Vagina (tissue), 2 donors: ENCODE measurements around the gene HNF1A. TPM values are rescaled to one million over a fixed set of nuclear protein-coding genes. Genes with fewer than 3 reads are reported as not detected.

Experiments
- DNase-seq, 2 donors: peaks; one replicate each; pipeline ENCODE4 v3.0.0-alpha.2; 2017; ENCODE audit errors: extremely low spot score in 2 of 2
- H3K27ac ChIP-seq: fragments of 200-600 bp; sonication (generic); one replicate; pipeline ENCODE4 v1.5.1; 2019
- H3K27me3 ChIP-seq: fragments of 200-600 bp; sonication (generic); one replicate; pipeline ENCODE4 v1.5.1; 2019
- H3K36me3 ChIP-seq, 2 donors: fragments of 200-600 bp; sonication (generic); one replicate each; pipeline ENCODE4 v1.5.1; 2017 to 2019
- H3K4me1 ChIP-seq: fragments of 200-600 bp; sonication (generic); one replicate; pipeline ENCODE4 v1.5.1; 2019
- H3K4me3 ChIP-seq, 2 donors: fragments of 200-600 bp; sonication (generic); 1 replicate in 1 of 2; 2 replicates in 1 of 2; pipeline ENCODE4 v1.5.1; 2016 to 2019
- H3K9me3 ChIP-seq: fragments of 200-600 bp; sonication (generic); one replicate; pipeline ENCODE4 v1.5.1; 2019
- POLR2A ChIP-seq, 2 donors: fragments of 450-650 bp; IDR thresholded peaks; one replicate each; pipeline ENCODE4 v1.6.1; 2017; ENCODE audit warnings: antibody characterized with exemption in 2 of 2, mild to moderate bottlenecking in 2 of 2, moderate library complexity in 2 of 2
- POLR2AphosphoS5 ChIP-seq, 2 donors: sonication (generic); formaldehyde crosslinking; IDR thresholded peaks; one replicate each; pipeline ENCODE4 v1.9.0; 2017; ENCODE audit warnings: antibody characterized with exemption in 2 of 2, mild to moderate bottlenecking in 2 of 2, low read depth in 1 of 2; ENCODE audit not compliant: insufficient read depth in 1 of 2
- intact Hi-C: fragments of 100-400 bp; cut with DNase I; formaldehyde crosslinking; loops from one replicate; pipeline ENCODE4 v1.15.1; 2023
- total RNA-seq: library from RNA; depleted of rRNA; stranded (reverse); fragments of >200 nt; gene quantifications from one replicate; pipeline ENCODE4 v1.2.3, GENCODE V29; 2016
- TF ChIP-seq, protein P1 (sequence below), 3 experiments: fragments of 450-650 bp in 2 of 3; fragments of 200-600 bp in 1 of 3; sonication (generic) in 1 of 3; IDR thresholded peaks; one replicate each; pipeline ENCODE4 v1.5.1; 2017 to 2019; ENCODE audit warnings: antibody characterized with exemption in 3 of 3, mild to moderate bottlenecking in 2 of 3, moderate library complexity in 2 of 3

HNF1A gene
- total RNA-seq, 1 donor from 2014 or later, result not detected

DNA sequence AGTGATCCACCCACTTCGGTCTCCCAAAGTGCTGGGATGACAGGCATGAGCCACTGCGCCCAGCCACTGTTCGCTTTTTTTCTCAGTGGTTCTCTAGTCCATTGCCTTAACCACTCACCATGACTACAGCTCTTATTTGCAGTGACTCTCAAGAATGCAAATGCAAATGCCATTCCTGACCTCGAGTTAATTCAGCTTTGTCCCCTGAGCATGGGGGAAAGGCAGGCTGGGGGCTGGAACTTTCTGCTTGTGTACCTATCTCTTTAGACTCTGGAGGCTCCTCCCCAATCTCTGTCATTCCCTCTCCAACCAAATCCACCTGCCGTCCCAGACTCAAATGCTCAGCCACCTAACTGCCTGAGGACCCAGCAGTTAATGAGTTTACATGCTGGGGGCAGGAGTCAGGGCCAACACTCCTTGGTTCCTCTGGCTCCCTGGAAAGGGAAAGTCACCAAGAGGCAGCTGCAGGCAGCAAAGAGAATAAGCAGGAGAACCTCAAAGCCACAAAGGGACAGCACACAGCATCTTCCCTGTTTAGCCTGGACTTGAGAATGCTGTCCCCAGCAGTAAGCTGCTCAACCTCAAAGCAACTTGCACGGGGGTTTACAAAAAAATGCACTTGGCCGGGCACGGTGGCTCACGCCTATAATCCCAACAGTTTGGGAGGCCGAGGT is 5.3 kb upstream of the HNF1A start:
- intact Hi-C loops, result loop anchor here (5.0 kb wide), 1 partner anchor 386 kb away; no protein-coding TSS in a partner anchor
- no peak overlapping the region for H3K4me3 ChIP-seq
- TF ChIP-seq, protein P1, sequence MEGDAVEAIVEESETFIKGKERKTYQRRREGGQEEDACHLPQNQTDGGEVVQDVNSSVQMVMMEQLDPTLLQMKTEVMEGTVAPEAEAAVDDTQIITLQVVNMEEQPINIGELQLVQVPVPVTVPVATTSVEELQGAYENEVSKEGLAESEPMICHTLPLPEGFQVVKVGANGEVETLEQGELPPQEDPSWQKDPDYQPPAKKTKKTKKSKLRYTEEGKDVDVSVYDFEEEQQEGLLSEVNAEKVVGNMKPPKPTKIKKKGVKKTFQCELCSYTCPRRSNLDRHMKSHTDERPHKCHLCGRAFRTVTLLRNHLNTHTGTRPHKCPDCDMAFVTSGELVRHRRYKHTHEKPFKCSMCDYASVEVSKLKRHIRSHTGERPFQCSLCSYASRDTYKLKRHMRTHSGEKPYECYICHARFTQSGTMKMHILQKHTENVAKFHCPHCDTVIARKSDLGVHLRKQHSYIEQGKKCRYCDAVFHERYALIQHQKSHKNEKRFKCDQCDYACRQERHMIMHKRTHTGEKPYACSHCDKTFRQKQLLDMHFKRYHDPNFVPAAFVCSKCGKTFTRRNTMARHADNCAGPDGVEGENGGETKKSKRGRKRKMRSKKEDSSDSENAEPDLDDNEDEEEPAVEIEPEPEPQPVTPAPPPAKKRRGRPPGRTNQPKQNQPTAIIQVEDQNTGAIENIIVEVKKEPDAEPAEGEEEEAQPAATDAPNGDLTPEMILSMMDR (IDR thresholded peaks at IDR 0.05), result no peak
- TF ChIP-seq POLR2A (IDR thresholded peaks at IDR 0.05), result no peak
- no peak for TF ChIP-seq POLR2AphosphoS5 (IDR thresholded peaks at IDR 0.05; ENCODE audit: insufficient read depth in 1 of 2, low read depth in 1 of 2)
- DNase-seq, result no peak
- no peaks in the 10 kb centered on the region for H3K36me3 ChIP-seq
- H3K9me3 ChIP-seq, result no peaks in the 10 kb centered on the region
- no peaks in the 10 kb centered on the region for H3K27me3 ChIP-seq
- no peak overlapping the region for H3K27ac ChIP-seq
- peaks cover 7% of the 10 kb centered on the region for H3K4me1 ChIP-seq

DNA sequence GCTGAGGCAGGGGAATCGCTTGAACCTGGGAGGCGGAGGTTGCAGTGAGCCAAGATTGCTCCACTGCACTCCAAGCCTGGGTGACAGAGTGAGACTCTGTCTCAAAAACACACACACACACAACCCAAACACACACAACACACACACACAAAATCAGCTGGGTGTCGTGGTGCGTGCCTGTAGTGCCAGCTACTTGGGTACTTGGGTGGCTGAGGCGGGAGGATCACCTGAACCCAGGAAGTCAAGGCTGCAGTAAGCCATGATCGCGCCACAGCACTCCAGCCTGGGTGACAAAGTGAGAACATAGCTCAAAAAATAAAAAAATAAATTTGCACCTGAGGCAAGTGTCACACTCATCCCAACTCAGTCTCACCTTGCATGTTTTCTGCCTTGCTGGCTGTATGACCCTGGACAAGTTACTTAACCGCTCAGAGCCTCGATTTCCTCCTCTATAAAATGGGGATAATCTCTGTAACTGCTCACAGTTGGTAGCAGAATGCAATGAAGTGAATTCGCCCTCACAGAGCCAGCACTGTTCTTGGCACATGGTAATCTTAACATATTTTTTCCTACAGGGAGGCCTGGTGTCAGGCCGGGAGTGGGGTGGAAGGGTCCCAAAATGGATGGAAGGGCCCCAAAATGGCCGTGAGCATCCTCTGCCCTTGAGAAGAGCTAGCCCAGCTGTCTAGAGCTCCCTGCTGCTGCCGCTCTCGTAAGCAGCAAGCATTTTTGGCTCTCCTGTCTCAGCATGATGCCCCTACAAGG is 630 bp upstream of the HNF1A start:
- Histone ChIP-seq H3K4me1 (no peaks in the 10 kb centered on the region), H3K27me3 (no peaks in the 10 kb centered on the region), H3K36me3 (no peaks in the 10 kb centered on the region), H3K4me3 (no peak overlapping the region), H3K27ac (no peak overlapping the region), H3K9me3 (no peaks in the 10 kb centered on the region)
- no peak for DNase-seq
- TF ChIP-seq, protein P1 (IDR thresholded peaks at IDR 0.05), result no peak
- TF ChIP-seq POLR2AphosphoS5 (IDR thresholded peaks at IDR 0.05; ENCODE audit: insufficient read depth in 1 of 2, low read depth in 1 of 2) (no peak), POLR2A (IDR thresholded peaks at IDR 0.05) (no peak)
- intact Hi-C loops, result no loop called here

DNA sequence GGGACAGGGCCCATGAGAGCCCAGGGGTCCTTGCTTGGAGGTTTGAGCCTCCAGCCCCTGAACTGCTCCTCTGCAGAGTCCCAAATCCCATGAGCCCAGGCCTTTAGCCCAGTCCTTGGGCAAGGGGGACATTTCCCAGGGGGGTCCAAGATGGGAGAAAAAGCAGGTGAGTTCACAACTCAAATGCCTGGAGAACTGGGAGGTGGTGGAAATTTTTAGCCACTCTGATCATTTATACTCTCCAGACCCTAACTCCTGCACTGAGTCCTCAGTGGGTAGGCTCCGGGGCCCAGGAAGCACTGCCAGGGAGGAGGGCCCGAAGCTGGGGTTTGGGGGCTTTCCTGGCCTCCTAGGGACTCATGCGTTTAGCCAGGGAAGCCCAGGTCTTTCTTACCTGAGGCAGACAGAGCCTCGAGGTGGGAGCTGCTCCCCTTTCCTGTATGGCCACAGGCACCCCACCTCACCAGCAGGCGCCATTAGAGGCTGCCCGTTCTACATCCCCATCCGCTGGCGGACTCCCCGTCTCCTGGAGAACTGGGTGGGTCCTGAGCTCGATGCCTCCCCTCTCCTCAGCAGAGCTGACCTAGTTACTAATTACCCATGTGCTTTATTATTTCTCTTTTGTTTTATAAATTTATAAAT is 998 bp downstream of the HNF1A start:
- H3K4me3 ChIP-seq, result no peak overlapping the region
- H3K9me3 ChIP-seq, result no peaks in the 10 kb centered on the region
- no peak overlapping the region for H3K27ac ChIP-seq
- TF ChIP-seq, protein P1 (IDR thresholded peaks at IDR 0.05), result no peak
- no peak for TF ChIP-seq POLR2A (IDR thresholded peaks at IDR 0.05)
- TF ChIP-seq POLR2AphosphoS5 (IDR thresholded peaks at IDR 0.05; ENCODE audit: insufficient read depth in 1 of 2, low read depth in 1 of 2), result no peak
- no peaks in the 10 kb centered on the region for H3K4me1 ChIP-seq
- intact Hi-C loops, result no loop called here
- no peak for DNase-seq
- H3K27me3 ChIP-seq, result no peaks in the 10 kb centered on the region
- H3K36me3 ChIP-seq, result no peaks in the 10 kb centered on the region

DNA sequence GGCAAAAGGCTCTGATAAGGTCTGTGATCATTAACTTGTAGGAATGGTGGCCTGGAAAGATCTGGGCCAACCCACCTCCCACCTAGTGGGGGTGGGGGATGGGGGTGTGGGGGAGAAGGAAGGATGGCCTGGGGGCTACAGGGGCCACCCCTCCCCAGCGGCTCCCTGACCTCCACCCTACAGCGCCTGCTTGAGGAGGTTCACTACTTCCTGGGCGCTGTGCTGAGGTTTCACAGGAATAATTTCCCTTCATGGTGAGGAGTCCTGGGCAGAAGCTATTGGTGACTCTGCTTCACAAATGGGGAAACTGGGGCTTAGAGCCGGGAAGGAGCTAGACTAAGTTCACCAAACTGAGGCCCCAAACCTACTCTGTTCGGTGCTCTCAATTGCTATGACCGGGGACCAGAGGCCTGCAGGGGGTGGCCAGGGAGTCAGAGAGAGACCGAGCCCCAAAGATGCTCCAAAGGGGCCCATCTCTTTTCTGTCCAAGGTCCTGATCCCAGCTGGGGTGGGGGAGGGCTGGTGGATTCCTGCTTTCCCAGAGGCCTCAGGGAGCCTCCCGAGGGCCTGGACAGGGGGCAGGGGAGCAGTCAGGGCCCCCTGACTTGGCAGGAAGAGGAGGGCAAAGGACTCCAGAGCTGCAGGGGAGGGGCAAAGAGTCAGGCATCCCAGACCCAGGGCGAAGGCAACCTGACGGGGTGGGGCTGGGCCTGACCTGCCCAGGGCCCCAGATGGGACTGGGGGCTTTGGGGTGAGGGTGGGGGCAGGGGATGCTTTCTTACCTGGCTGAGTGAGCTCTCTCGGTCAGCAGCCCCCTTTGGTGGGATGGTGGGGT is 1.7 kb downstream of the HNF1A start:
- Histone ChIP-seq H3K9me3 (no peaks in the 10 kb centered on the region), H3K36me3 (no peaks in the 10 kb centered on the region), H3K27me3 (no peaks in the 10 kb centered on the region), H3K4me1 (no peaks in the 10 kb centered on the region), H3K27ac (no peak overlapping the region), H3K4me3 (no peak overlapping the region)
- DNase-seq, result no peak
- TF ChIP-seq POLR2A (IDR thresholded peaks at IDR 0.05) (no peak), POLR2AphosphoS5 (IDR thresholded peaks at IDR 0.05; ENCODE audit: insufficient read depth in 1 of 2, low read depth in 1 of 2) (no peak)
- TF ChIP-seq, protein P1 (IDR thresholded peaks at IDR 0.05), result no peak
- intact Hi-C loops, result no loop called here
